IMR-90 (cell line): ENCODE data around the gene SEPSECS. TPM values are rescaled to one million over a fixed set of nuclear protein-coding genes. Genes with fewer than 3 reads are reported as not detected.

Experiments used
- ATAC-seq: fragments of 200-7000 bp; cut with Tn5 transposase; 2 replicates; pipeline ENCODE4 v1.9.1; 2020; ENCODE audit warnings: low read depth, mild to moderate bottlenecking, moderate library complexity
- BruUV-seq: library from RNA; stranded (reverse); fragments of 400-500 nt; replicated peaks from 2 replicates; lab custom pipeline; 2021; lab: Mats Ljungman, UMichigan
- CTCF ChIA-PET: fragments of 300-600 bp; formaldehyde crosslinking; extraction: SDS; loops from one replicate; lab custom pipeline; 2021; ENCODE audit warnings: antibody characterized with exemption; lab: Yijun Ruan, JAX
- POLR2A ChIA-PET: fragments of 300-600 bp; sonication (Branson Sonifier 250); formaldehyde crosslinking; loops from one replicate; lab custom pipeline; 2022; ENCODE audit warnings: antibody characterized with exemption; ENCODE audit not compliant: unreplicated experiment; lab: Charles Lee
- DNase-seq: peaks from one replicate; pipeline ENCODE4 v3.0.0; 2013
- H2AFZ ChIP-seq: replicated peaks from 2 replicates; pipeline ENCODE3; 2013; ENCODE audit warnings: low read length, mild to moderate bottlenecking; ENCODE audit not compliant: poor library complexity
- H2AK5ac ChIP-seq: 2 replicates; pipeline ENCODE4 v1.6.1; 2013; ENCODE audit warnings: low read depth, low read length, inconsistent platforms
- H2AK9ac ChIP-seq: replicated peaks from 2 replicates; pipeline ENCODE3; 2013; ENCODE audit warnings: mild to moderate bottlenecking, low read depth, low read length, moderate library complexity; ENCODE audit not compliant: poor library complexity
- H2BK120ac ChIP-seq: 2 replicates; pipeline ENCODE4 v1.6.1; 2013; ENCODE audit warnings: low read depth, low read length, inconsistent platforms
- H2BK15ac ChIP-seq: 3 replicates; pipeline ENCODE4 v1.6.1; 2013; ENCODE audit warnings: low read depth, low read length, inconsistent platforms
- H2BK20ac ChIP-seq: 2 replicates; pipeline ENCODE4 v1.6.1; 2013; ENCODE audit warnings: low read depth, mild to moderate bottlenecking, inconsistent platforms, low read length, moderate library complexity
- H2BK5ac ChIP-seq: 2 replicates; pipeline ENCODE4 v1.6.1; 2013; ENCODE audit warnings: mild to moderate bottlenecking, low read depth, low read length, inconsistent platforms; ENCODE audit not compliant: poor library complexity, severe bottlenecking
- H3K14ac ChIP-seq: replicated peaks from 2 replicates; pipeline ENCODE4 v1.6.1; 2013; ENCODE audit warnings: low read depth, low read length, inconsistent platforms
- H3K18ac ChIP-seq: 2 replicates; pipeline ENCODE4 v1.6.1; 2013; ENCODE audit warnings: low read depth, low read length, control low read depth
- H3K23ac ChIP-seq: 2 replicates; pipeline ENCODE4 v1.6.1; 2013; ENCODE audit warnings: low read depth, low read length, inconsistent platforms
- H3K27ac ChIP-seq: 2 replicates; pipeline ENCODE4 v1.5.1; 2013; ENCODE audit warnings: mild to moderate bottlenecking, control low read depth, low read length; ENCODE audit not compliant: insufficient read depth
- H3K27me3 ChIP-seq: 2 replicates; pipeline ENCODE4 v1.6.1; 2013; ENCODE audit warnings: low read length; ENCODE audit not compliant: control insufficient read depth, insufficient read depth
- H3K36me3 ChIP-seq: 2 replicates; pipeline ENCODE4 v1.6.1; 2013; ENCODE audit warnings: low read length, mixed read lengths; ENCODE audit not compliant: control insufficient read depth, insufficient read depth
- H3K4ac ChIP-seq: 2 replicates; pipeline ENCODE4 v1.6.1; 2013; ENCODE audit warnings: low read depth, low read length, inconsistent platforms
- H3K4me1 ChIP-seq: 2 replicates; pipeline ENCODE4 v1.6.1; 2013; ENCODE audit warnings: low read length, mixed read lengths; ENCODE audit not compliant: control insufficient read depth, insufficient read depth
- H3K4me2 ChIP-seq: 2 replicates; pipeline ENCODE4 v1.6.1; 2013; ENCODE audit warnings: low read depth, mild to moderate bottlenecking, control low read depth, low read length, moderate library complexity
- H3K4me3 ChIP-seq: 2 replicates; pipeline ENCODE4 v1.5.1; 2013; ENCODE audit warnings: low read depth, mild to moderate bottlenecking, control low read depth, low read length, moderate library complexity; ENCODE audit not compliant: insufficient read depth
- H3K56ac ChIP-seq: 2 replicates; pipeline ENCODE4 v1.6.1; 2013; ENCODE audit warnings: low read length, inconsistent platforms; ENCODE audit not compliant: insufficient read depth; ENCODE audit errors: extremely low read depth
- H3K79me1 ChIP-seq, 2 experiments: 2 replicates each; pipeline ENCODE4 v1.6.1; 2013; ENCODE audit warnings: low read length in 2 of 2, inconsistent platforms in 1 of 2, low read depth in 1 of 2
- H3K9ac ChIP-seq: 2 replicates; pipeline ENCODE4 v1.6.1; 2013; ENCODE audit warnings: low read depth, low read length, control low read depth
- H3K9me1 ChIP-seq: 2 replicates; pipeline ENCODE4 v1.6.1; 2013; ENCODE audit warnings: low read length, inconsistent platforms; ENCODE audit not compliant: insufficient read depth
- H3K9me3 ChIP-seq: 2 replicates; pipeline ENCODE4 v1.6.1; 2013; ENCODE audit warnings: low read length; ENCODE audit not compliant: control insufficient read depth, insufficient read depth
- H4K20me1 ChIP-seq: 2 replicates; pipeline ENCODE4 v1.6.1; 2013; ENCODE audit warnings: low read length, inconsistent platforms; ENCODE audit not compliant: insufficient read depth
- H4K5ac ChIP-seq: 2 replicates; pipeline ENCODE4 v1.6.1; 2013; ENCODE audit warnings: mild to moderate bottlenecking, low read depth, low read length, control low read depth
- H4K8ac ChIP-seq, 2 experiments: 2 replicates each; pipeline ENCODE4 v1.6.1; 2013; ENCODE audit warnings: low read depth in 2 of 2, low read length in 2 of 2, control low read depth in 1 of 2, inconsistent platforms in 1 of 2
- H4K91ac ChIP-seq: 2 replicates; pipeline ENCODE4 v1.6.1; 2013; ENCODE audit warnings: low read depth, low read length, inconsistent platforms; ENCODE audit not compliant: insufficient read depth
- BHLHE40 ChIP-seq: fragments of 150-350 bp; IDR thresholded peaks from 2 replicates; pipeline ENCODE4 v1.6.1; 2016; ENCODE audit warnings: mild to moderate bottlenecking, low read depth, low read length
- CEBPB ChIP-seq: IDR thresholded peaks from 2 replicates; pipeline ENCODE4 v1.6.1; 2012; ENCODE audit warnings: low read depth, low read length, improper control_type of control experiment
- CHD1 ChIP-seq: IDR thresholded peaks from 2 replicates; pipeline ENCODE4 v1.6.1; 2012; ENCODE audit warnings: low read depth, low read length, improper control_type of control experiment
- FOS ChIP-seq: fragments of 150-350 bp; IDR thresholded peaks from 2 replicates; pipeline ENCODE4 v1.6.1; 2016; ENCODE audit warnings: low read depth, low read length
- MAFK ChIP-seq: IDR thresholded peaks from 2 replicates; pipeline ENCODE4 v1.6.1; 2012; ENCODE audit warnings: low read depth, low read length, improper control_type of control experiment
- MAZ ChIP-seq: IDR thresholded peaks from 2 replicates; pipeline ENCODE4 v1.6.1; 2012; ENCODE audit warnings: low read depth, mild to moderate bottlenecking, low read length, improper control_type of control experiment, moderate library complexity, borderline replicate concordance
- NFE2L2 ChIP-seq: fragments of 150-350 bp; IDR thresholded peaks from 2 replicates; pipeline ENCODE4 v1.6.1; 2016; ENCODE audit warnings: low read depth, mild to moderate bottlenecking, low read length
- POLR2A ChIP-seq: IDR thresholded peaks from 2 replicates; pipeline ENCODE4 v1.6.1; 2012; ENCODE audit warnings: mild to moderate bottlenecking, low read depth, low read length
- RAD21 ChIP-seq: IDR thresholded peaks from 2 replicates; pipeline ENCODE4 v1.6.1; 2012; ENCODE audit warnings: low read length, improper control_type of control experiment
- RCOR1 ChIP-seq: IDR thresholded peaks from 2 replicates; pipeline ENCODE4 v1.6.1; 2012; ENCODE audit warnings: mild to moderate bottlenecking, low read length, improper control_type of control experiment; ENCODE audit not compliant: insufficient replicate concordance
- RFX5 ChIP-seq: IDR thresholded peaks from 2 replicates; pipeline ENCODE4 v1.8.0; 2012; ENCODE audit warnings: low read depth, mild to moderate bottlenecking, low read length, moderate library complexity
- SMC3 ChIP-seq: fragments of 150-350 bp; IDR thresholded peaks from 2 replicates; pipeline ENCODE4 v1.6.1; 2016; ENCODE audit warnings: low read depth, mild to moderate bottlenecking, antibody characterized with exemption, low read length, moderate library complexity
- WGBS, 2 experiments: methylation state at CpG; one replicate each; pipeline versions ENCODE4 v1.1.5 to v1.1.7; 2013; ENCODE audit warnings: missing lambda C conversion rate in 2 of 2; ENCODE audit not compliant: insufficient read length in 1 of 2; ENCODE audit errors: extremely low coverage in 2 of 2; 5-methylcytosine and 5-hydroxymethylcytosine counted together
- dilution Hi-C: fragments of 300-500 bp; cut with HindIII; formaldehyde crosslinking; loops from one replicate; pipeline ENCODE4 v1.14.3; 2018; ENCODE audit warnings: low sequenced_read_pairs; ENCODE audit not compliant: unreplicated experiment
- in situ Hi-C: fragments of 300-500 bp; cut with MboI; formaldehyde crosslinking; loops from 3 replicates; pipeline ENCODE4 v1.14.3; 2019; ENCODE audit warnings: low sequenced_read_pairs, inconsistent platforms, mixed read lengths
- intact Hi-C: fragments of 100-400 bp; cut with micrococcal nuclease; formaldehyde crosslinking; loops from 2 replicates; pipeline ENCODE4 v1.10.0; 2022
- polyA plus RNA-seq, 3 experiments: library from polyadenylated mRNA; depleted of rRNA; stranded (reverse); fragments of >200 nt; gene quantifications; 2 replicates each; pipeline ENCODE4 v1.2.3, GENCODE V29; 2012; ENCODE audit warnings: low replicate concordance in 1 of 3
- total RNA-seq: library from RNA; depleted of rRNA; stranded (reverse); fragments of >200 nt; gene quantifications from 2 replicates; pipeline ENCODE4 v1.2.3, GENCODE V29; 2012
- TF ChIP-seq, protein P1 (sequence below): fragments of 150-350 bp; IDR thresholded peaks from 2 replicates; pipeline ENCODE4 v1.6.1; 2017; ENCODE audit warnings: mild to moderate bottlenecking, antibody characterized with exemption, low read length, low read depth
- TF ChIP-seq, protein P2 (sequence below): conservative IDR thresholded peaks from 2 replicates; pipeline ENCODE4 v1.5.1; 2012; ENCODE audit warnings: mild to moderate bottlenecking, low read depth, low read length, improper control_type of control experiment
- TF ChIP-seq, protein P3 (sequence below): fragments of 150-350 bp; IDR thresholded peaks from 2 replicates; pipeline ENCODE4 v1.6.1; 2016; ENCODE audit warnings: low read depth, mild to moderate bottlenecking, low read length, moderate library complexity, borderline replicate concordance

The SEPSECS gene
- total and polyA plus RNA-seq, 2 of the 4 experiments (the other 2 are of a cell fraction) = 1.7 to 5.0 TPM

DNA sequence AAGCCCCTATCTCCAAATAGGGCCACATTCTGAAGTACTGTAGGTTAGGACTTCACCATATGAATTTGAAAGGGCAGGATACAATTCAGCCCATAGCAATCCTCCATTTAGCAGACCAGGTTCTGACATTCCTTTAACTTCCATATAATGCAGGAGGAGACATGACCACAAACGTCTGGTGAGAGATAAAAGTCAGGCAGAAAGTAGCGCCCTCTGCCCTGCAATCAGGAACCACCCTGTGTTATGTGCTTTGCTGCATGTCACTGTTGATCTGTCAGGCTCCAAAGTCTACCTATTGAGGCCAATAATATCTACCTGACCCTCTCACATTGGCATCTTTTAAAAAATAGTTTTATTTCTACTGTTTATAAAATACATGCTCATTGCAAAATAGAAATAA is 30.2 kb upstream of the SEPSECS start:
- CTCF ChIA-PET = interaction anchor here (1.0 kb wide), 1 partner anchor 122 kb away, joined by 3 read pairs; the partner anchor contains the start of gene ZCCHC4

More for the DNA sequence above, 30.2 kb upstream of the SEPSECS start:
- Histone ChIP-seq H3K9ac (no peak overlapping the region), H3K27me3 (no peaks in the 10 kb centered on the region; the same call in 1 of the 2 replicates), H3K79me1 (no peaks in the 10 kb centered on the region), H3K56ac (no peak overlapping the region), H2BK15ac (no peak overlapping the region), H2AK5ac (no peak overlapping the region), H3K23ac (no peak overlapping the region), H4K20me1 (no peaks in the 10 kb centered on the region), H3K4me3 (no peak overlapping the region), H3K4ac (no peak overlapping the region), H2BK5ac (no peak overlapping the region), H4K91ac (no peak overlapping the region), H2AFZ (no peak overlapping the region), H3K9me1 (no peaks in the 10 kb centered on the region), H3K9me3 (no peaks in the 10 kb centered on the region), H3K27ac (no peak overlapping the region), H3K18ac (no peak overlapping the region), H3K14ac (no peak overlapping the region), H2BK20ac (no peak overlapping the region), H4K8ac (no peak overlapping the region), H2BK120ac (no peak overlapping the region), H3K36me3 (no peaks in the 10 kb centered on the region), H2AK9ac (no peak overlapping the region), H3K4me1 (no peaks in the 10 kb centered on the region), H3K4me2 (no peak overlapping the region), H4K5ac (no peak overlapping the region)
- dilution Hi-C loops = no loop called here
- ATAC-seq (no peak), DNase-seq (no peak)
- POLR2A ChIA-PET = no interaction called here
- no peak for TF ChIP-seq BHLHE40
- no peak for TF ChIP-seq RAD21
- TF ChIP-seq NFE2L2 = no peak
- TF ChIP-seq, protein P1, sequence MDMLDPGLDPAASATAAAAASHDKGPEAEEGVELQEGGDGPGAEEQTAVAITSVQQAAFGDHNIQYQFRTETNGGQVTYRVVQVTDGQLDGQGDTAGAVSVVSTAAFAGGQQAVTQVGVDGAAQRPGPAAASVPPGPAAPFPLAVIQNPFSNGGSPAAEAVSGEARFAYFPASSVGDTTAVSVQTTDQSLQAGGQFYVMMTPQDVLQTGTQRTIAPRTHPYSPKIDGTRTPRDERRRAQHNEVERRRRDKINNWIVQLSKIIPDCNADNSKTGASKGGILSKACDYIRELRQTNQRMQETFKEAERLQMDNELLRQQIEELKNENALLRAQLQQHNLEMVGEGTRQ = no peak
- no peak for TF ChIP-seq MAFK
- no peak for TF ChIP-seq SMC3
- no peak for TF ChIP-seq CHD1
- TF ChIP-seq, protein P2, sequence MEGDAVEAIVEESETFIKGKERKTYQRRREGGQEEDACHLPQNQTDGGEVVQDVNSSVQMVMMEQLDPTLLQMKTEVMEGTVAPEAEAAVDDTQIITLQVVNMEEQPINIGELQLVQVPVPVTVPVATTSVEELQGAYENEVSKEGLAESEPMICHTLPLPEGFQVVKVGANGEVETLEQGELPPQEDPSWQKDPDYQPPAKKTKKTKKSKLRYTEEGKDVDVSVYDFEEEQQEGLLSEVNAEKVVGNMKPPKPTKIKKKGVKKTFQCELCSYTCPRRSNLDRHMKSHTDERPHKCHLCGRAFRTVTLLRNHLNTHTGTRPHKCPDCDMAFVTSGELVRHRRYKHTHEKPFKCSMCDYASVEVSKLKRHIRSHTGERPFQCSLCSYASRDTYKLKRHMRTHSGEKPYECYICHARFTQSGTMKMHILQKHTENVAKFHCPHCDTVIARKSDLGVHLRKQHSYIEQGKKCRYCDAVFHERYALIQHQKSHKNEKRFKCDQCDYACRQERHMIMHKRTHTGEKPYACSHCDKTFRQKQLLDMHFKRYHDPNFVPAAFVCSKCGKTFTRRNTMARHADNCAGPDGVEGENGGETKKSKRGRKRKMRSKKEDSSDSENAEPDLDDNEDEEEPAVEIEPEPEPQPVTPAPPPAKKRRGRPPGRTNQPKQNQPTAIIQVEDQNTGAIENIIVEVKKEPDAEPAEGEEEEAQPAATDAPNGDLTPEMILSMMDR = no peak
- TF ChIP-seq RCOR1 = no peak
- TF ChIP-seq, protein P3, sequence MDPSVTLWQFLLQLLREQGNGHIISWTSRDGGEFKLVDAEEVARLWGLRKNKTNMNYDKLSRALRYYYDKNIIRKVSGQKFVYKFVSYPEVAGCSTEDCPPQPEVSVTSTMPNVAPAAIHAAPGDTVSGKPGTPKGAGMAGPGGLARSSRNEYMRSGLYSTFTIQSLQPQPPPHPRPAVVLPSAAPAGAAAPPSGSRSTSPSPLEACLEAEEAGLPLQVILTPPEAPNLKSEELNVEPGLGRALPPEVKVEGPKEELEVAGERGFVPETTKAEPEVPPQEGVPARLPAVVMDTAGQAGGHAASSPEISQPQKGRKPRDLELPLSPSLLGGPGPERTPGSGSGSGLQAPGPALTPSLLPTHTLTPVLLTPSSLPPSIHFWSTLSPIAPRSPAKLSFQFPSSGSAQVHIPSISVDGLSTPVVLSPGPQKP = no peak
- no peak for TF ChIP-seq RFX5
- TF ChIP-seq MAZ = no peak
- TF ChIP-seq POLR2A = no peak
- no peak for TF ChIP-seq FOS
- TF ChIP-seq CEBPB = no peak
- BruUV-seq = no TSS peak
- in situ Hi-C loops = no loop called here
- WGBS, 2 experiments = no CpG with 5 or more reads among the region's 2 CpGs
- intact Hi-C loops = no loop called here
